HL-60 (cell line): Measurements from ENCODE around the gene PPP6C.

Experiments
- DNase-seq, 2 experiments: peaks; one replicate each; pipeline ENCODE4 v3.0.0-alpha.2; 2010 to 2020; ENCODE audit warnings: low read depth in 1 of 2, low spot score in 1 of 2
- H3K27ac ChIP-seq: fragments of 250-450 bp; sonication (Bioruptor Pico); replicated peaks from 2 replicates; pipeline ENCODE4 v1.5.1; 2020; ENCODE audit warnings: mild to moderate bottlenecking, moderate library complexity
- H3K27me3 ChIP-seq: fragments of 250-450 bp; sonication (Bioruptor Pico); 2 replicates; pipeline ENCODE4 v1.5.1; 2021; ENCODE audit warnings: mild to moderate bottlenecking, moderate library complexity; ENCODE audit not compliant: insufficient read depth, poor library complexity, severe bottlenecking
- H3K4me3 ChIP-seq: replicated peaks from 2 replicates; pipeline ENCODE4 v1.5.1; 2011; ENCODE audit warnings: mild to moderate bottlenecking, control low read depth, low read length; ENCODE audit not compliant: insufficient read depth
- CTCF ChIP-seq: IDR thresholded peaks from one replicate; pipeline ENCODE4 v1.5.1; 2011; ENCODE audit warnings: low read length, control low read depth, inconsistent platforms; ENCODE audit not compliant: insufficient read depth
- GABPA ChIP-seq: IDR thresholded peaks from 2 replicates; pipeline ENCODE4 v1.6.1; 2012; ENCODE audit warnings: low read depth
- POLR2AphosphoS5 ChIP-seq: IDR thresholded peaks from 2 replicates; pipeline ENCODE4 v1.6.1; 2012; ENCODE audit warnings: low read depth
- REST ChIP-seq: IDR thresholded peaks from 2 replicates; pipeline ENCODE4 v1.6.1; 2012; ENCODE audit warnings: low read depth; ENCODE audit not compliant: insufficient replicate concordance
- SPI1 ChIP-seq: IDR thresholded peaks from 2 replicates; pipeline ENCODE4 v1.6.1; 2012; ENCODE audit warnings: low read depth, mild to moderate bottlenecking, borderline replicate concordance

Gene PPP6C

GRCh38 chr9:125100822-125101221 lies 88.8 kb downstream of the PPP6C start:
- Histone ChIP-seq H3K4me3 (no peak overlapping the region), H3K27me3 (no peaks in the 10 kb centered on the region), H3K27ac (no peak overlapping the region)
- no peak for TF ChIP-seq SPI1
- TF ChIP-seq POLR2AphosphoS5: no peak
- no peak for TF ChIP-seq GABPA
- TF ChIP-seq CTCF: no peak
- no peak for TF ChIP-seq REST
- DNase-seq: no peak

- TF ChIP-seq GABPA (no peak), CTCF (no peak), SPI1 (no peak), REST (no peak), POLR2AphosphoS5 (no peak)
- no peak overlapping the region for H3K4me3 ChIP-seq
- DNase-seq: no peak
- no peak overlapping the region for H3K27ac ChIP-seq
- H3K27me3 ChIP-seq: no peaks in the 10 kb centered on the region
Observed at GRCh38 chr9:125099816-125100215, 89.8 kb downstream of the PPP6C start.
